Coronary artery (tissue), 2 donors: ENCODE measurements around the gene SNX27.

Experiments
- DNase-seq: peaks from one replicate; pipeline ENCODE4 v3.0.0-alpha.2; 2017; ENCODE audit warnings: low spot score
- H3K27ac ChIP-seq, 2 donors: fragments of 200-600 bp; sonication (generic); one replicate each; pipeline ENCODE4 v1.5.1; 2016 to 2019
- H3K4me3 ChIP-seq: fragments of 200-600 bp; sonication (generic); 2 replicates; pipeline ENCODE4 v1.5.1; 2016; ENCODE audit warnings: mild to moderate bottlenecking, moderate library complexity
- TF ChIP-seq, protein P1 (sequence below): fragments of 200-600 bp; sonication (generic); IDR thresholded peaks from one replicate; pipeline ENCODE4 v1.5.1; 2019; ENCODE audit warnings: antibody characterized with exemption

Gene SNX27

DNA sequence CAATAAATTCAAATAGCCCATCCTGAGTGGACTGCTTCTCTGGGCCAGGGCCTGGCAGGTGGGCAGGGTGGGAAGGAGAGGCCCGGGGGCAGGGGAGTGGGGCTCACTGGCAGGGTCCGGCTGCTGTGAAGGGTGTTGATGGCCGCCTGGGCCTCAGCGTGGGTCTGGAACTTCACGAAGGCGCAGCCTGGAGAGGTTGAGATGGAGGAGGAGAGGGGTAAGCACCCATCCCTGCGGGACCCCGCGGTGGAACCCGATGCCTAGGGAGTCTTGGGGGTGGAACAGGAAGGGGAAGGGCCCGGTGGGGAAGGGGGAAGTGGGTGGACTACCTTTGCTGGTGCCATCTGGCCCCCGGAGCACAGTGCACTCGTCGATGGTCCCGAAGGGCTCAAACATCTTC is 97.0 kb downstream of the SNX27 start:
- DNase-seq, result no peak
- H3K4me3 ChIP-seq, result no peak overlapping the region
- no peak overlapping the region for H3K27ac ChIP-seq
- TF ChIP-seq, protein P1, sequence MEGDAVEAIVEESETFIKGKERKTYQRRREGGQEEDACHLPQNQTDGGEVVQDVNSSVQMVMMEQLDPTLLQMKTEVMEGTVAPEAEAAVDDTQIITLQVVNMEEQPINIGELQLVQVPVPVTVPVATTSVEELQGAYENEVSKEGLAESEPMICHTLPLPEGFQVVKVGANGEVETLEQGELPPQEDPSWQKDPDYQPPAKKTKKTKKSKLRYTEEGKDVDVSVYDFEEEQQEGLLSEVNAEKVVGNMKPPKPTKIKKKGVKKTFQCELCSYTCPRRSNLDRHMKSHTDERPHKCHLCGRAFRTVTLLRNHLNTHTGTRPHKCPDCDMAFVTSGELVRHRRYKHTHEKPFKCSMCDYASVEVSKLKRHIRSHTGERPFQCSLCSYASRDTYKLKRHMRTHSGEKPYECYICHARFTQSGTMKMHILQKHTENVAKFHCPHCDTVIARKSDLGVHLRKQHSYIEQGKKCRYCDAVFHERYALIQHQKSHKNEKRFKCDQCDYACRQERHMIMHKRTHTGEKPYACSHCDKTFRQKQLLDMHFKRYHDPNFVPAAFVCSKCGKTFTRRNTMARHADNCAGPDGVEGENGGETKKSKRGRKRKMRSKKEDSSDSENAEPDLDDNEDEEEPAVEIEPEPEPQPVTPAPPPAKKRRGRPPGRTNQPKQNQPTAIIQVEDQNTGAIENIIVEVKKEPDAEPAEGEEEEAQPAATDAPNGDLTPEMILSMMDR, result no peak

DNA sequence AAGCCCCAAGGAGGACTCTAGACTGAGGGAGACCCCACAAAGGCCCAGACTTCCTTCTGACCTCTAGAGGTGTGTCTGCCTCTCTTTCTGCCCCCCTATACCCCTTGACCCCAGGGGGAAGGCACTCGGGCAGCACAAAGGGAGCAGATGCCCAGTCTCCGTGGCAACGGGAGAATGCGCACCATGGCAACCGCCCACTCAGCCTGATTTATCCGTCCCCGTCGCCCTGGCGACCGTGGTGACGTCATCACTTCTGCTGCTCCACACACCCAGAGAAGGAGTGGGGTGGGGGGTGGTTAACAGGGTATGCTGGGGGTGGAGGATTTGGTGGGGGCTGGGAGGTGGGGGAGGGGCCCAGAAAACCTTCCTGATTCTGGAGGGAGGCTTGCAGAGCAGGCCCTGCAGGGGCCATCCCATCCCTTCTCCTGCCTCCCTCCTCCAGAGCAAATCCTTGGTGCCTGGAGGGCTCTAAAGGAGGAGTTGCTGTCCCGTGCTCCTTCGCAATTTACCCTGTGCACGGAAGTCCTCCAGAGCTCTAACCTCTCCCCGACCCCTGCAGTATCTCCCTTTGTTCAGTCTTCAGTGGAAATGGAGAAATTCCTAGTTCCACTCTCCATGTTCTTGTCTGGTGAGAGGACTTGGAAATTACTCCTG is 98.5 kb downstream of the SNX27 start:
- TF ChIP-seq, protein P1, result no peak
- H3K4me3 ChIP-seq, result no peak overlapping the region
- H3K27ac ChIP-seq, result no peak overlapping the region
- no peak for DNase-seq

DNA sequence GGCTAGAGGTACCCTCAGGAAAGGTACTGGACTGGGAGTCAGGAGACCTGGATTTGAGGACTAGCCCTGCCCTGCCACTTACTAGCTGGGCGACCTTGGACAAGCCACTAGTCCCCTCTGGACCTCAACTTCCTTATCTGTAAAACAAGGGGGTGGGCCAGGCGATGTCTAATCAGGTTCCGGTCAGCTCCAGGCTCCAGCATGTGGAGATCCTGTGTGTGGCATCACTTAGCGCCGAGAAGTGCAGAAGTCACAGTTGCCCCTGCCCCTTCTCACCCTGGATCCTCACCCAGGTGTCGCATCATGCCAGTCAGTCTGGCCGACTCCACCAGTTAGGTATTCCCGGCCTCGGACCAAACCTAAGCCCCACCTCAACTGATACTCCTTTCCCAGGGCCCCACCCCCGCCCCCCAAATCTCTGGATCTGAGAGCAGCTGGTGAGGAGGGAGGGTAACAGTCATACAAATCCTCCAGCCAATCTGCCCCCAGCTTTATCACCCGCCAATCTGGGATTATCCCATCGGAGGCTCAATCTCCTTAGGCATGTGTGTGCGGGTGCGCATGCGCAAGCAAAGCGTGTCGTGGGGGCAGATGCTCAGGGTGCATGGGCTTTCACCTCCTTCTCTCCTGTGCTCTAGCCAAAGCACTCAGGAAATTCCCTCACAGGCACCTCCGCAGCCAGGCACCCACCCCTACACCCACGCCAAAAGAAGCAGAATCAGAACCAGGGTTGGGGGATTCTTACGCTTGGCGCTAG is 99.4 kb downstream of the SNX27 start:
- no peak for DNase-seq
- TF ChIP-seq, protein P1, result no peak
- Histone ChIP-seq H3K27ac (no peak overlapping the region), H3K4me3 (no peak overlapping the region)

DNA sequence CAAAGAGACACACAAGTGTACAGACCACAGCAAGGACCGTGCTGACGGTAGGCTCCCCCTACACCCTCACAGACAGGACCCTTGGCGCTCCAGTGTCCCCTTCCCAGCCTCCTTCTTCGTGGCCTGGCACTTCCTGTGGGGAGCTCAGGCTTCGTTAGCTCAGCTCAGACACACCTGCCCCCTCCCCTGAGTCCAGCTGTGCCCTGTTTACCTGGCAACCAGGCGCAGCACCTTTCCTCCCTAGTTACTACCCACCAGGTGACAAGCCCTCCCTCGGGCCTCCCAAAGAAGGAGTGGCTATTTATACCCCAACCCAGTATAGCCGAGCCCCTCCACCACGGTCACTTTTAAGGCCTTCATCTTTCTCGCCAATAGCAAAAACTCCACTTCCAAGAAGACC is 100.1 kb downstream of the SNX27 start:
- DNase-seq, result no peak
- TF ChIP-seq, protein P1, result no peak
- H3K4me3 ChIP-seq, result no peak overlapping the region
- no peak overlapping the region for H3K27ac ChIP-seq

DNA sequence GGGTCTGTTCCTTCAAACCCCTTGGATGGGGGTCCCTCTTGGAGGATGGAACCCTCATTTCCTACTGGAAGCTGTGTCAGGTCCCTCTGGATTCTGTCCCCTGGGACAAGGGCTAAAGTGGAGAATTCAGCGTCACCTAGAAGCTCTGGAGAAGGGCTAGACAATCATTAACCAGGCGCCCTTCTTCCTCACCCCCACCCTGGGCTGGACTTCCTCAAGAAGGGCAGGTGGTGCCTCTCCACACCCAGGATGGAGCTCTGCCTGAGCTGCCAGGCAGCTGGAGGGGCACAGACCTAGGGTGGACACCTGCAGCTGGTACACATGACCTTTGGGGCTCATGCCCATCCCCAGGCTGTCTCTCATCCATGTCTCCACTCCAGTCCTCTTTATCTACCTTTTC is 101.2 kb downstream of the SNX27 start:
- no peak overlapping the region for H3K27ac ChIP-seq
- no peak for DNase-seq
- no peak overlapping the region for H3K4me3 ChIP-seq
- TF ChIP-seq, protein P1, result no peak

DNA sequence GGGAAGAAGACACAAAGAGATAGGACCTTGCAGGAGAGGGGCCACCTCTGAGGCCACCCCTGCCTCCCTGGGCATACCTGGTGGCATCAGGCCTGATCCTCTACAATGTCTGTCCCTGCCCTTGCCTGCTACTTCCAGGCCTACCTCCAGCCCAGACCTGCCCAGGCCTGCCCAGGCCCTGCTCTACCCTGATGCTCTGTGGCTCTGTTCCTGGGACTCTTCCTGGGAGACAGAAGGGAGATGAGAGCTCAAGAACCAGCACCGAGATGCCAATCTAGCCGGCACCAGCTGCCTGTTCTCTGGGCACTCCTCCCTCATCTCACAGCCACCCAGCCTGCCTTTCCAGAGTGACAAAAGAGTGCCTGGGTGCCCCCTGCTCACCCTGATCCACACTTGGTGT is 102.0 kb downstream of the SNX27 start:
- Histone ChIP-seq H3K4me3 (no peak overlapping the region), H3K27ac (no peak overlapping the region)
- TF ChIP-seq, protein P1, result no peak
- DNase-seq, result no peak
